Activated naive CD8-positive, alpha-beta T cell treated with anti-CD3 and anti-CD28 coated beads, Interleukin-2, amount 10 ng/mL, durations not matched to agents 7 days and 5 days (primary cell): ENCODE data around the gene PSMD1. TPM values are rescaled to one million over a fixed set of nuclear protein-coding genes. Genes with fewer than 3 reads are reported as not detected.
A peak's percentile ranks its signal among the peaks of the same experiment; 100 is the strongest.
"Not testable (repeated sequence)": the region's sequence is repeated elsewhere in the genome, so short reads cannot be mapped to it uniquely, and the experiment has no call there.

ENCODE experiments used
- ATAC-seq: fragments of 150-1000 bp; cut with Tn5 transposase; one replicate; pipeline ENCODE4 v1.10.0; 2021; ENCODE audit warnings: low read depth, moderate library complexity
- POLR2A ChIA-PET: fragments of 350-600 bp; sonication (Branson Sonifier 250); formaldehyde crosslinking; loops from one replicate; lab custom pipeline; 2021; ENCODE audit warnings: antibody characterized with exemption; lab: Charles Lee
- DNase-seq: peaks from one replicate; pipeline ENCODE4 v3.0.0; 2021
- H3K27ac Mint-ChIP-seq: one replicate; pipeline ENCODE4 v1.8.0; 2022; ENCODE audit warnings: mild to moderate bottlenecking, mixed read lengths
- H3K27me3 Mint-ChIP-seq: one replicate; pipeline ENCODE4 v1.8.0; 2022; ENCODE audit warnings: mild to moderate bottlenecking, moderate library complexity, mixed read lengths
- H3K36me3 Mint-ChIP-seq: one replicate; pipeline ENCODE4 v1.8.0; 2021; ENCODE audit warnings: mild to moderate bottlenecking, mixed read lengths
- H3K4me1 Mint-ChIP-seq: one replicate; pipeline ENCODE4 v1.8.0; 2021; ENCODE audit warnings: mixed read lengths
- H3K4me3 Mint-ChIP-seq: one replicate; pipeline ENCODE4 v1.8.0; 2022; ENCODE audit warnings: mild to moderate bottlenecking, moderate library complexity, mixed read lengths
- H3K9me3 Mint-ChIP-seq: one replicate; pipeline ENCODE4 v1.8.0; 2021; ENCODE audit warnings: mixed read lengths
- total RNA-seq, 2 experiments: library from RNA; stranded (reverse); gene quantifications; one replicate each; pipeline ENCODE4 v1.2.3, GENCODE V29; 2021

PSMD1 gene
- total RNA-seq, 2 experiments from 2014 or later = 64.0 to 65.4 TPM

- peak overlapping the region; percentile 70 for H3K27ac Mint-ChIP-seq
- peaks cover 29% of the 10 kb centered on the region for H3K4me1 Mint-ChIP-seq
- H3K4me3 Mint-ChIP-seq = peak overlapping the region; percentile 88
- H3K9me3 Mint-ChIP-seq = no peaks in the 10 kb centered on the region
- POLR2A ChIA-PET = interaction anchor here (0.9 to 1.4 kb wide), 4 partner anchors 17 to 411 kb away, joined by 3 to 5 read pairs (median 4); partner anchors contain the start of gene NCL
- H3K36me3 Mint-ChIP-seq = no peaks in the 10 kb centered on the region
- peaks cover 21% of the 10 kb centered on the region for H3K27me3 Mint-ChIP-seq
- ATAC-seq (peak; percentile 79), DNase-seq (peak; percentile 90)
Measured at GRCh38 chr2:231052494-231053451, 3.9 kb upstream of the PSMD1 start.

- ATAC-seq (no peak), DNase-seq (no peak)
- peak overlapping the region; percentile 88 for H3K4me3 Mint-ChIP-seq
- H3K9me3 Mint-ChIP-seq = no peaks in the 10 kb centered on the region
- H3K27ac Mint-ChIP-seq = peak overlapping the region; percentile 72
- no peaks in the 10 kb centered on the region for H3K36me3 Mint-ChIP-seq
- peaks cover 40% of the 10 kb centered on the region for H3K4me1 Mint-ChIP-seq
- H3K27me3 Mint-ChIP-seq = peaks cover 21% of the 10 kb centered on the region
- POLR2A ChIA-PET = interaction anchor here (1.4 kb wide), 1 partner anchor 229 kb away, joined by 4 read pairs; no protein-coding TSS in a partner anchor
Measured at GRCh38 chr2:231053846-231054245, 2.8 kb upstream of the PSMD1 start.

- Mint-ChIP-seq H3K9me3 (no peaks in the 10 kb centered on the region), H3K27me3 (peaks cover 6% of the 10 kb centered on the region), H3K4me1 (peaks cover 42% of the 10 kb centered on the region), H3K36me3 (peaks cover 6% of the 10 kb centered on the region), H3K27ac (peak overlapping the region; percentile 64), H3K4me3 (peak overlapping the region; percentile 71)
- POLR2A ChIA-PET = no interaction called here
- ATAC-seq (no peak), DNase-seq (no peak)
Measured at GRCh38 chr2:231057590-231057989, 923 bp downstream of the PSMD1 start.

GRCh38 chr2:231058761-231059550, 2.3 kb downstream of the PSMD1 start:
- peaks cover 2% of the 10 kb centered on the region for H3K27me3 Mint-ChIP-seq
- POLR2A ChIA-PET = no interaction called here
- DNase-seq (no peak), ATAC-seq (no peak)
- peak overlapping the region; percentile 39 for H3K27ac Mint-ChIP-seq
- peaks cover 11% of the 10 kb centered on the region for H3K36me3 Mint-ChIP-seq
- H3K4me3 Mint-ChIP-seq = peak overlapping the region; percentile 71
- no peaks in the 10 kb centered on the region for H3K9me3 Mint-ChIP-seq
- H3K4me1 Mint-ChIP-seq = peaks cover 28% of the 10 kb centered on the region

GRCh38 chr2:231059756-231060155, 3.1 kb downstream of the PSMD1 start:
- POLR2A ChIA-PET = no interaction called here
- no peak overlapping the region for H3K4me3 Mint-ChIP-seq
- H3K27ac Mint-ChIP-seq = no peak overlapping the region
- H3K4me1 Mint-ChIP-seq = peaks cover 24% of the 10 kb centered on the region
- no peaks in the 10 kb centered on the region for H3K27me3 Mint-ChIP-seq
- H3K9me3 Mint-ChIP-seq = no peaks in the 10 kb centered on the region
- no peak for DNase-seq
- peaks cover 11% of the 10 kb centered on the region for H3K36me3 Mint-ChIP-seq
- ATAC-seq = no peak

GRCh38 chr2:231062776-231063175, 6.1 kb downstream of the PSMD1 start:
- Mint-ChIP-seq H3K9me3 (no peaks in the 10 kb centered on the region), H3K36me3 (peaks cover 16% of the 10 kb centered on the region)
- POLR2A ChIA-PET = no interaction called here

GRCh38 chr2:231063347-231063746, 6.7 kb downstream of the PSMD1 start:
- Mint-ChIP-seq H3K27me3 (no peaks in the 10 kb centered on the region), H3K36me3 (peaks cover 20% of the 10 kb centered on the region), H3K27ac (no peak overlapping the region), H3K4me1 (peaks cover 16% of the 10 kb centered on the region), H3K9me3 (no peaks in the 10 kb centered on the region), H3K4me3 (no peak overlapping the region)
- no peak for DNase-seq
- POLR2A ChIA-PET = no interaction called here
- no peak for ATAC-seq

More at GRCh38 chr2:231062776-231063175, 6.1 kb downstream of the PSMD1 start:
- Mint-ChIP-seq H3K27ac (no peak overlapping the region), H3K4me1 (peaks cover 20% of the 10 kb centered on the region), H3K4me3 (no peak overlapping the region), H3K27me3 (no peaks in the 10 kb centered on the region)
- no peak for DNase-seq
- ATAC-seq = no peak

GRCh38 chr2:231065966-231066365, 9.3 kb downstream of the PSMD1 start:
- ATAC-seq (no peak), DNase-seq (no peak)
- no peak overlapping the region for H3K4me3 Mint-ChIP-seq
- peaks cover 23% of the 10 kb centered on the region for H3K36me3 Mint-ChIP-seq
- no peaks in the 10 kb centered on the region for H3K9me3 Mint-ChIP-seq
- no peaks in the 10 kb centered on the region for H3K27me3 Mint-ChIP-seq
- POLR2A ChIA-PET = no interaction called here
- H3K4me1 Mint-ChIP-seq = peaks cover 2% of the 10 kb centered on the region
- no peak overlapping the region for H3K27ac Mint-ChIP-seq

- H3K27ac Mint-ChIP-seq, H3K4me3 Mint-ChIP-seq, H3K9me3 Mint-ChIP-seq, H3K4me1 Mint-ChIP-seq, H3K27me3 Mint-ChIP-seq, ATAC-seq, POLR2A ChIA-PET, DNase-seq: not testable (repeated sequence)
- H3K36me3 Mint-ChIP-seq = peaks cover 19% of the 10 kb centered on the region
Measured at GRCh38 chr2:231067531-231067930, 10.9 kb downstream of the PSMD1 start.

- no peaks in the 10 kb centered on the region for H3K9me3 Mint-ChIP-seq
- no peaks in the 10 kb centered on the region for H3K27me3 Mint-ChIP-seq
- peaks cover 16% of the 10 kb centered on the region for H3K36me3 Mint-ChIP-seq
- no peak overlapping the region for H3K4me3 Mint-ChIP-seq
- DNase-seq (no peak), ATAC-seq (no peak)
- H3K4me1 Mint-ChIP-seq = peaks cover 2% of the 10 kb centered on the region
- H3K27ac Mint-ChIP-seq = no peak overlapping the region
- POLR2A ChIA-PET = no interaction called here
Measured at GRCh38 chr2:231068525-231069222, 12.0 kb downstream of the PSMD1 start.

GRCh38 chr2:231069379-231070054, 12.8 kb downstream of the PSMD1 start:
- H3K27ac Mint-ChIP-seq = no peak overlapping the region
- no peak for ATAC-seq
- peaks cover 16% of the 10 kb centered on the region for H3K36me3 Mint-ChIP-seq
- H3K27me3 Mint-ChIP-seq = no peaks in the 10 kb centered on the region
- no peaks in the 10 kb centered on the region for H3K9me3 Mint-ChIP-seq
- no peak overlapping the region for H3K4me3 Mint-ChIP-seq
- POLR2A ChIA-PET = no interaction called here
- DNase-seq = no peak
- H3K4me1 Mint-ChIP-seq = peaks cover 2% of the 10 kb centered on the region

- ATAC-seq (no peak), DNase-seq (no peak)
- no peaks in the 10 kb centered on the region for H3K4me1 Mint-ChIP-seq
- POLR2A ChIA-PET = no interaction called here
- H3K4me3 Mint-ChIP-seq = no peak overlapping the region
- no peaks in the 10 kb centered on the region for H3K27me3 Mint-ChIP-seq
- no peaks in the 10 kb centered on the region for H3K9me3 Mint-ChIP-seq
- H3K36me3 Mint-ChIP-seq = peaks cover 27% of the 10 kb centered on the region
- no peak overlapping the region for H3K27ac Mint-ChIP-seq
Measured at GRCh38 chr2:231084565-231084964, 27.9 kb downstream of the PSMD1 start.
